NCI-H2171 treated with DMSO at 0.1 percent for 48 hours (cell line): ENCODE results near the gene PPAN.
A peak's percentile ranks its signal among the peaks of the same experiment; 100 is the strongest.

Source experiments
- DNase-seq: peaks from one replicate; lab custom pipeline; 2025; lab: John Stamatoyannopoulos, UW

Gene PPAN

DNA sequence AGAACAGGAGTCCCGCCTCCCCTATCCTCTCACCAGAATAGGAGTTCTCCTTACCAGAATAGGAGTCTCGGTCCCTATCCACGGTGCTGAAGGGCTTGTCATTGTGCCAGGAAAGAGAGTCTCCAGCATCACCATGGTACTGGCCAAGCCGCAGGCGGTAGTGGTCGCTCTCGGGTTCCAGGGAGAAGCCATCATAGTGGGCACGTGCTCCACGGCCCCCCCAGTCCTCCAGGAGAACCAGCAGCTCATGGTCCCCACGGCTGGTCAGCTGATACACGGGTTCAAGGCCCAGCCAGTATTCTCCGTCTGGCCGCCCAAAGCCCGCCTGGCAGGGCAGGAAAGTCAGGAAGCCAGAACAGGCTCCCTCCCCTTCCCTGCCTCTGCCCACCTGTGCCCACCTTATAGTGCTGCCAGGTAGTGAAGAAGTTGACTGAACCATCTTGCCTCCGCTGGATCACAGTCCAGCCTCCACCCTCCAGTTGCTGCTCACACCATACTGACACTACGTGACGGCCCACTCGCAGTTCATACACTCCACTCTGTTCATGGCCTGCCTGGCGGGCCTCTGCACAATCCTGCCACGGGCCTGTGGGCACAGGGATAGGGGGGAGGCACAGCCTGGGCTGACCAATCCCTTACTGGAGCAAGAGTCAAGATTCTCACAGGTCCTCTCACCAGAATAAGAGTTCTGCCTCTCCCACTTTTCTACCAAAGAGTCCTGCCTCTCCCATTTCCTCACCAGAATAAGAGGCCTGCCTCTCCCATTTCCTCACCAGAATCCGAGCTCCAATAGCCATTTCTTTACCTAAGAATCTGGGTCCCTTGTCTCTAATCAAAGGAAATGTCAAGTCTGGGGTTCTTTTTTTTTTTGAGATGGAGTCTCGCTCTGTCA lies 12.6 kb upstream of the PPAN start:
- no peak for DNase-seq

DNA sequence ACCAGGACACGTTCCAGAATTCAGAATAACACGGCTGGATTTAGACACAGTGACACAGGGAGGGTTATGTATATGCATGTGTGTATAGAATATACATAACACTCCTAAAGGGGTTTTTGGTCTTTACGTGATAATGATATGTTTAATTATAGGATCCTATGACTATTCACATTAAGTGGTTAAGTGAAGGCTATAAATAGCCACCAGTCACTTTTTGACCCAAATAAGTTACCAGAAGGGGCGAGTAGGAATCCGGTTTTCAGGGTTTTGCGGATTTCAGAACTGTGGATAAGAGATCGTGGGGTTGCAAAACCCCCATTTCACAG lies 10.6 kb upstream of the PPAN start:
- DNase-seq = no peak

- DNase-seq = peak; percentile 79
Observed at GRCh38 chr19:10095948-10096614, 10.1 kb upstream of the PPAN start.

GRCh38 chr19:10096615-10096963 lies 9.6 kb upstream of the PPAN start:
- DNase-seq = no peak

GRCh38 chr19:10100163-10100785 lies 5.9 kb upstream of the PPAN start:
- no peak for DNase-seq

DNA sequence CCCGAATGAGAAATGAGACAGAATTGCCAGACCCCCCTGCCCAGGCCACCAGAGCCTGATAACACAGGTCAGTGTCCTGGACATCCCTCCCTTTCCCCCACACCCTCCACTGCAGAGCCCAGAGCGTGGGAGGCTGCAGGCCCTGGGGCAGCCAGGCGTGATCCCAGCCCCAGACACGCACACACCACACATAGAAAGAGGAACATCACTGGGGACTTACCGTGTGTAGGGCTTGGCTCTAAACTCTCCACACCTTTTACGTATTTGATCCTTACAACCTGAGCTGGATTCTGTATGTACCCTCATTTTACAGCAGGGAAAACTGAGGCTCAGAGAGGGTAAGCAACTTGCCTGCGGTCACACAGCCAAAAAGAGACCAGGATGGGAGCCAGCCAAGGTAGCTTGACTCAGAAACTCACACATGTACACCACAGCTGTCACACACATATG lies 3.4 kb upstream of the PPAN start:
- no peak for DNase-seq

DNA sequence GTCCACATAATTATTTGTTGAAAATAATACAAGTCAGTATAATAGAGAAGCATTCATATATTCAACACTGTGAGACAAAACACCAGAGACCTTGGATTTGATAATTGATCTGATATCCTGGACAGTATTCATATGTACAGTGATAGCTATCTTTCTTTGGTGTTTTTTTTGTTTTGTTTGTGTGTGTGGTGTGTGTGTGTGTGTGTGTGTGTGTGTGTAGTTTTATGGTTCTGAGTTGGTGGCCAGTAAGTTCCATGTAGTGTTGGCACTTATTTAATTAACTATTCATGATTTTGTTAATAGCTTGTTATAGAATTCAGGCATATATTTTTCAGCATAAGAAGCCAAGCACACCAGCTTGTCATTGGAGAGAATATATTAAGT lies 2.0 kb upstream of the PPAN start:
- no peak for DNase-seq

DNA sequence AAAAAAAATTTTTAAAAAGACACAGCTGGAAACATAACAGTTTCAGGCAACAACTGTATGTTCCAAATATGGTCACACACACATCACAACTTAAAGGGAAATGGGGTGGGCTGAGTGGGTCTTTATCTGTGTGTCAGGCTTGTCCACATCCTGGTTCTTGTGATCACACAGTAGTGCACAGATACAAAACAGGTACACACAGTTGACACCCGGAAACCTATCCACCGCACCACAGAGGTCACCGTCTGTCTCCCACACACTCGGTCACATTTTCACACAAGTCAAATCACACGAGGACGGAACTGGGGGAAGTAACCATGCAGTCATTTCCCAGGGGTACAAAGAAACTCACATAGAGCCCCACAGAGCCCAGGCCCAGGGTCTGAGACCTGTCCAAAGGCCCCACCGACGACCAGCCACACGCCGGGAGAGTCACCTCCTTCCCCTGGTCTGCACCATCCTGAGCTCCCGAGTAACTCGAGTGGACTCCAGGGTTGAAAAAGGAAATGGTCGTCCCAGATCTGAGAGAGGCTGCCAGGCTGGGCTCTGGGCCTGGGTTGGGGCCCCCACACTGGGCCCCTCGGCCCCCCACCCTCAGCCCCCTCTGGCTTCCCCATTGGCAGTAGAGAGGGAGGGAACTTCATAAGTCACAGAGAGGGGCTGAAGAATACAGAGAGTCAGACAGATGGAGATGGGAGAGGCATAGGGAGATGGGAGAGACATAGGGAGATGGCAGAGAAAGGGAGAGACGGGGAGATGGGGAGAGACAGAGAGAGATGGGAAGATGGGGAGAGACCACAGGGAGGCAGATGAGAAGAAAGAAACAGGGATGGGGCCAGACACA lies 1.3 kb upstream of the PPAN start:
- DNase-seq = no peak

- no peak for DNase-seq
Observed at GRCh38 chr19:10105509-10106099, 558 bp upstream of the PPAN start.

DNA sequence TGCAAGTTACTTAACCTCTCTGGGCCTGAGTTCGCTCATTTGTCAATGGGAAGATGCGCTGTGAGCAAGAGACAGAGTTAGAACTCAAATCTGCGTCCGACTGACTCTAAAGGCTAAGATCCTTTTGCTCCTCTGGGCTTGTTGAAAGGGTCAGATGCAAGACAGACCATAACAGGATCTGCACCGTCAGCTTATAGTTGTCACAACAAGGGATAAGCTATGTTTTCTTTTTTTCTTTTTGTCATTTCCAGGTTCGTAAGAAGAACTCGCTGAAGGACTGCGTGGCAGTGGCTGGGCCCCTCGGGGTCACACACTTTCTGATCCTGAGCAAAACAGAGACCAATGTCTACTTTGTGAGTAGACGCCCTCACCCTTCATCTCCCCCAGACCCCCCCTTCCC lies 1.1 kb downstream of the PPAN start:
- DNase-seq = no peak

DNA sequence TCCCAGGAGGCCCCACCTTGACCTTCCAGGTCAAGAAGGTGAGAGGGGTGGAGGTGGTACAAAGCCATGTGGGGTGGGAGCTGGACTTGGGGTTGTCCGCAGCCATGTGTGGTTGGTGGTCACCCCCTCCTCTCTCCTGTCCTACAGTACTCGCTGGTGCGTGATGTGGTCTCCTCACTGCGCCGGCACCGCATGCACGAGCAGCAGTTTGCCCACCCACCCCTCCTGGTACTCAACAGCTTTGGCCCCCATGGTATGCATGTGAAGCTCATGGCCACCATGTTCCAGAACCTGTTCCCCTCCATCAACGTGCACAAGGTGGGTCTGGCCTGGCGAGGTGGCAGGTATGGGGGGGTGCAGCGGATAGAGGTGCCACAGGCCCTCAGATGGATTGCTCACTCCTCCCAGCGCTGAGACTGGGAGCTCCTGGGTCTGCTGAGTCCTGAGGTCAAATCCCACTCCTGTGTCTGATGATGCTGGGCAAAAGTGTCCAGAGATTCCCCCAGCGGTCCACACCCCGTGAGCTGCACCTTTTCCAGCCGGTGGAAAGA lies 1.7 kb downstream of the PPAN start:
- DNase-seq = no peak

DNA sequence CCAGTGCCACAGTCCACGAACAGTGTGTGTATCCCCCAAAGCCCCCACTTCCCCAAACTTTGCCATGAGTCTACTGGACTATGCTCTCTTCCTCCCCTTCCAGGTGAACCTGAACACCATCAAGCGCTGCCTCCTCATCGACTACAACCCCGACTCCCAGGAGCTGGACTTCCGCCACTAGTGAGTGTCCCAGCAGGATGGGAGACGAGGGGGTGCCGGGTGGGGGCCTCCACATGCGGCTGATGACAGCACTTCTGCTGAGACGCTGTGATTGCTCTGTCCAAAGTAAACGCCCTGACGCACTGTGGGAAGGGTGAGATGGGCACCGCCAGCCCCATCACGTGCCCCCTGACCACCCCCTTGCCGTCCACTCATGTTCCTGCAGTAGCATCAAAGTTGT lies 3.4 kb downstream of the PPAN start:
- DNase-seq = no peak

- DNase-seq = no peak
Observed at GRCh38 chr19:10110076-10110971, 4.2 kb downstream of the PPAN start.

DNA sequence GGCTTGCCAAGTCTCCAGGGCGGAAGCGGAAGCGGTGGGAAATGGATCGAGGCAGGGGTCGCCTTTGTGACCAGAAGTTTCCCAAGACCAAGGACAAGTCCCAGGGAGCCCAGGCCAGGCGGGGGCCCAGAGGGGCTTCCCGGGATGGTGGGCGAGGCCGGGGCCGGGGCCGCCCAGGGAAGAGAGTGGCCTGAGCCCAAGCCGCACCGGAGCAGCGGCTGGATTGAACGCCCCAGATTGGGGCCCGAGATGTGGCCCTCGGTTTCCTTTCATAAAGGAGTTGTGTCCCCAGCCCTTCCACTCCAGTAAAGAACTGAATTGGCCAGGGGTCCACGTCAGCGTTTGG lies 4.8 kb downstream of the PPAN start:
- DNase-seq = no peak

GRCh38 chr19:10111405-10111811 lies 5.2 kb downstream of the PPAN start, which contains the start of gene P2RY11:
Gene P2RY11 (plus strand): TSS chr19:10111693. CDS start chr19:10111722, 29 bp downstream.
- DNase-seq = no peak

DNA sequence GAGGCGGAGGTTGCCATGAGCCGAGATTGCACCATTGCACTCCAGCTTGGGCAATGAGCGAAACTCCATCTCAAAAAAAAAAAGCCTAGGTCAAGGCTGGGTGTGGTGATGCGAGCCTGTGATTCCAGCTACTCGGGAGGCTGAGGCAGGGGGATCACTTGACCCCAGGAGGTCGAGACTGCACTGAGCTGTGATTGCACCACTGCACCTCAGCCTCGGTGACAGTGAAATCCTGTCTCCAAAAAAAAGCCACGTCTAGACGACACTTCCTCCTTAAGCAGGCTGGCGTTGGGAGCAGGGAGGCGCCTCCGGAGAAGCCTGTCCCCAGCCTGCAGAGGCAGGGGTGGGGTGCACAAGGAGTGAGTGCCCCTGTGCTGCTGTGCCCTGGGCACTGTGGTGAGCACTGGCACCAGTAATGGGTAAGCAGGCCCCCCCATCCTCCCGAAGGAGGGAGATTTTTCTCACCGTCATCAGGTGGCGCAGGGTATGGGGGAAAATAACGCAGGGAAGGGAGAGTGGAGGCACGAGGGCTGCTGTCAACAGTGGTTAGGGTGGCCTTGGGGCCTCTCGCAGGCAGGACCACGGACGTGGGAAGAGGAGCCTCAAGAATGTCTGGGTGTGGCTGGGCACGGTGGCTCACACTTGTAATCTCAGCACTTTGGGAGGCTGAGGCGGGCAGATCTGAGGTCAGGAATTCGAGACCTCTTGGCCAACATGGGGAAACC lies 6.0 kb downstream of the PPAN start:
- peak; percentile 9 for DNase-seq

DNA sequence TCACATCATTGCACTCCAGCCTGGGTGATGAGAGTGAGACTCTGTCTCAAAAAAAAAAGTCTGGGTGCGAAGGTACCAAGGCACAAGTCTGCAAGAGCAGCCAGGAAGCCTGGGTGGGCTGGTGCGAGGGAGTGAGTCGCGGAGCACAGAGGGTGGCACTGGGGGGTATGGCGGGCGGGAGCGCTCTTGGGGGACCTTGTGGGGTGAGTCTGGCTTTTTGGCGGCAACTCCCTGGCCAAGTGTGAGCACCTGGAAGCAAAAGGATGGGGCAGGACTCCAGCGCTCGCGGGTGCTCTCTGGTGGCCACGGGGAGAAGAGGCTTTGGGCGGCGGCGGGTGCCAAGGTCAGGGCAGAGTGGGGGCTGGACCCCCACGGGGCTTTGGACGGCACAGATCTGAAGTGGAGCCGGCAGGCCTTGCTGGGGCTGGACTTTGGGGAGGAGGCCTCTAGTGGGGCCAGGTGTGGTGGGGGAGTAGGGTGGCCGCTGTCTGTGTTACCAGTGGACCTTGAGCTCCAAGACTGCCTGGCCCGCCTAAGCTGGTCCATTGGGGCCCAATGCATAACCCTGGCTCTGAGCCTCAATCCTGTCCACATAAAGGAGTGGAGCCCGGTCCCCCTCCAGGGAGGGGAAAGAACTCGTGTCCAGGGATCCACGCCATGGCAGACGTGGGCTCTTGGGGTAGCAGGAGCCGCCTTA lies 6.9 kb downstream of the PPAN start:
- peak; percentile 71 for DNase-seq

DNA sequence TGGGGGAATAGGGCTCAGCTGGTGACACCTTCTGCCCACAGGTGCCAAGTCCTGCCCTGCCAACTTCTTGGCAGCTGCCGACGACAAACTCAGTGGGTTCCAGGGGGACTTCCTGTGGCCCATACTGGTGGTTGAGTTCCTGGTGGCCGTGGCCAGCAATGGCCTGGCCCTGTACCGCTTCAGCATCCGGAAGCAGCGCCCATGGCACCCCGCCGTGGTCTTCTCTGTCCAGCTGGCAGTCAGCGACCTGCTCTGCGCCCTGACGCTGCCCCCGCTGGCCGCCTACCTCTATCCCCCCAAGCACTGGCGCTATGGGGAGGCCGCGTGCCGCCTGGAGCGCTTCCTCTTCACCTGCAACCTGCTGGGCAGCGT lies 7.4 kb downstream of the PPAN start:
- DNase-seq = no peak

- DNase-seq = no peak
Observed at GRCh38 chr19:10113964-10114650, 7.9 kb downstream of the PPAN start.
